Cardiac fibroblast (primary cell): ENCODE results near the gene TIAM1.

Experiments used
- DNase-seq, 2 donors: peaks; one replicate each; pipeline versions ENCODE4 v3.0.0 to v3.0.0-alpha.2; 2010; ENCODE audit warnings: low read depth in 2 of 2
- H3K4me3 ChIP-seq, 2 donors: replicated peaks in 1 of 2; 1 replicate in 1 of 2; 2 replicates in 1 of 2; pipeline ENCODE4 v1.5.1; 2011; ENCODE audit warnings: low read depth in 2 of 2, low read length in 2 of 2, mild to moderate bottlenecking in 2 of 2, moderate library complexity in 1 of 2
- TF ChIP-seq, protein P1 (sequence below): IDR thresholded peaks from one replicate; pipeline ENCODE4 v1.5.1; 2011; ENCODE audit warnings: low read depth, mild to moderate bottlenecking, low read length, inconsistent platforms

TIAM1 gene

DNA sequence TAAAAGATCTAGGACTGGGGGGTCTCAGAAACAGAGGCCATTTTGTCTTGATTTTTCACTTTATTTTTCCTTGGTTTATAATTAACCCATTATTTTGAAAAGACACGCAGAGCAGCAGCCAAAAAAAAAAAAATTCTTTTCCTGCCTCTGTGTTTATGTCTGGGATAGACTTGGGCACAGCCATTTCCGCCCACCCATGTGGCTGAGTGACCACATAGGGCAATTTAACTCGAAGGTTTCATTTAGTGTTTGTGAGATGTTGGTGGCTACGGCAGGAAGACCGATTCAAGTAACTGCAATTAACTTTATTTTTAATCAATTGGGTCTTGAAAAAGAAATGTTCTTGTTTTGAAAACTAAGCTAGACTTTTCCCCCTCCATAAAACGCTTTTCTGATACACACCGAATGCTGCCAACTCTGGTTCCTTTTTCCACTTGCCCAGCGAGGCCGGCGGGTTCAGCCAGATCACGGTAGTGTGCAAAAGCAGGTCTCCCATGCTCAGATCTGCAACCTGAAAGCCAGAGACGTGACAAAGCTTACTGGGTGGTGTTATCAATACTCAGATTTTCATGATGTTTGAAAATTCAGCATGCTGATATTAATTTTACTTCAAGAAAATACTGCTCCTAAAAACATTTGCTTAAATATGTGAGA is 208.4 kb downstream of the TIAM1 start:
- no peak overlapping the region for H3K4me3 ChIP-seq
- TF ChIP-seq, protein P1, sequence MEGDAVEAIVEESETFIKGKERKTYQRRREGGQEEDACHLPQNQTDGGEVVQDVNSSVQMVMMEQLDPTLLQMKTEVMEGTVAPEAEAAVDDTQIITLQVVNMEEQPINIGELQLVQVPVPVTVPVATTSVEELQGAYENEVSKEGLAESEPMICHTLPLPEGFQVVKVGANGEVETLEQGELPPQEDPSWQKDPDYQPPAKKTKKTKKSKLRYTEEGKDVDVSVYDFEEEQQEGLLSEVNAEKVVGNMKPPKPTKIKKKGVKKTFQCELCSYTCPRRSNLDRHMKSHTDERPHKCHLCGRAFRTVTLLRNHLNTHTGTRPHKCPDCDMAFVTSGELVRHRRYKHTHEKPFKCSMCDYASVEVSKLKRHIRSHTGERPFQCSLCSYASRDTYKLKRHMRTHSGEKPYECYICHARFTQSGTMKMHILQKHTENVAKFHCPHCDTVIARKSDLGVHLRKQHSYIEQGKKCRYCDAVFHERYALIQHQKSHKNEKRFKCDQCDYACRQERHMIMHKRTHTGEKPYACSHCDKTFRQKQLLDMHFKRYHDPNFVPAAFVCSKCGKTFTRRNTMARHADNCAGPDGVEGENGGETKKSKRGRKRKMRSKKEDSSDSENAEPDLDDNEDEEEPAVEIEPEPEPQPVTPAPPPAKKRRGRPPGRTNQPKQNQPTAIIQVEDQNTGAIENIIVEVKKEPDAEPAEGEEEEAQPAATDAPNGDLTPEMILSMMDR: no peak
- no peak for DNase-seq

DNA sequence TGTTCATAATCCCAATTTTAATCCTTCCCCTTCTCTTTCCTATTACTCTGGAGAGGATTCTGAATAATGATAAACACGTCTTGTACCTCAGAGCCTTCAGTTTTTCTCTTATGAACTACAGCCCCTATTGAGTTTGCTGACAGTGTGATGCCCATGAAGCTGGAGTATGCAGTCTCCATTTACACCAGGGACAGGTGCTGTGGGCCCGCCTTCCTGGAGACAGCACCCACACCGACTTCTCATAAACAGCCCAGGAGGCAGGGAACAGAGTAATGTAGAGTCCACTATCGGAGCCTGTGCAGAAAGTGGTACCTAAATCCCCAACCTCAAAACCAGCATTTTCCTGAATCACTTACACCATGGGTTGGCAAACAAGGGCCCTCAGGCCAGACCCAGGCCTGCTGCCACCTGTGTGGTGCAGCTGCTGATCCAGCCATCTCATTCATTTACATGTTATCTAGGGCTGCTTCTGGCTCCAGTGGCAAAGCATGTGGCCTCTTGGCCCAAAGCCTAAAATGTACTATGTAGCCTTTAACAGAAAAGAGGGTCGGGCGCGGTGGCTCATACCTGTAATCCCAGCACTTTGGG is 210.7 kb downstream of the TIAM1 start:
- no peak for DNase-seq
- TF ChIP-seq, protein P1: no peak
- H3K4me3 ChIP-seq: no peak overlapping the region

DNA sequence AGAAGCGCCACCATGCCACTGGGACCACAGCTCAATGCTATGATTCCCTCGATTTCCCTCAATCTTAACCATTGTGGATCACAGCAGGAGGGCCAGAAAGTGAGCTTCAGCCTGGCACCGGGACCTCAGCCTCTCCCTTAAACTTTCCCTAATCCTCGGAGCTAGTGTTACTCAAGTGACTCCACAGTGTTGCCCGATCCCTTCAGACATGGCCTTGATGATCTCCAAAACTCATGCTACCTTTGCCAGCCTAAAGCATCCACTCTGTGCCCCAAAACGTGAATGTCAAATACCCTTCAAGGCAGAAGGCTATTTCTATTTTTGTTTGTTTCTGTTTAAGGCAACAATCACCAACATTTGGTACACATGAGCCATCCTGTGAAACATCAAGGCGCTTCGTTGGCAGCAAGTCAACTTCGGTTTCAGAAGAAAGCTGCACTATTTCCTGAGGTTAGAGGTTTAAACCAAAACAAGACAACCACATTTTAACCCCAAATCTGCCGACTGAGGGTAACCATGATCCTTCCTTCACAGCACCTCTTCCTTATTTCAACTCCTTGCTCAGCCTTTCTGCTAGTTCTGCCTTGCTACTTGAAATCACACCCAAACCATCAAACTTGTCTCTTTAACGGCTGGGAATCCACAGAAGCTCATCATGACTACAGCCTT is 211.4 kb downstream of the TIAM1 start:
- TF ChIP-seq, protein P1: no peak
- no peak overlapping the region for H3K4me3 ChIP-seq
- DNase-seq: peak; percentile 17 to 37

DNA sequence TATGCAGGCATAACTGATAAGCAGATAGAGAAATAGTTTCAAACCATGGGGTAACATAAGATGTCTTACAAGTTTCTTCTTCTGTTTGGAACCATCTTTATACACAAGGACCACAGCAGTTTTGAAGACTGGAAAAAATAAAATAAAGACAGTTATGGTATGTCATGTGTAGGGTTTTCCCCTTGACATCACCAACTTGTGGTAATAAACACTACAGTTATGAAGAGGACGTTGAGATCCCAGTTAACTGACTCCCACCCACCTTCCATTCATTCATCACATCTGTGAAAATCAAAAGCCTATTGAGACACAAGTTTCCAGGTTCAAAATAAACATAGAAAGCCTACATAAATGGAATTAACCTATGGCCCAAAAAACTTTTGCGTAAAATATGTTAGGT is 213.2 kb downstream of the TIAM1 start:
- TF ChIP-seq, protein P1: no peak
- no peak for DNase-seq
- no peak overlapping the region for H3K4me3 ChIP-seq

DNA sequence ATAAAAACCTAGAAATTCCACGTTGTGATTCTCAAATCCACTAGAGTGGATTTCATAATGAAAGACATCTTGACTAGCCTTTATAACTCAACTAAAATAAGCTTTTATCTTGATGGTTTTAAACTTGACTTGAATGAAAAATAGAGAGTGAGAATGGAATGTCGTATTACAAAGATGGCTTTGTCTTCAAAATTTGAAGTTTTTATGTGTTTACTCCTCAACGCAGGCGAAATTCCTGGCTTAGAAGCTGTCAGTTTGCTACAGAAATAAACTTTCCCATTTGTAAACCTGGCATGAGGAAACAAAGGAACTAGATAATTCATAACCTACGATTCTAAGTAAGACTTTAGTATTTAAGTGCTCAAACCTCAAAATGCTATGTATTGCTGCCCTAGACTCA is 215.8 kb downstream of the TIAM1 start:
- no peak overlapping the region for H3K4me3 ChIP-seq
- DNase-seq: no peak
- TF ChIP-seq, protein P1: no peak

DNA sequence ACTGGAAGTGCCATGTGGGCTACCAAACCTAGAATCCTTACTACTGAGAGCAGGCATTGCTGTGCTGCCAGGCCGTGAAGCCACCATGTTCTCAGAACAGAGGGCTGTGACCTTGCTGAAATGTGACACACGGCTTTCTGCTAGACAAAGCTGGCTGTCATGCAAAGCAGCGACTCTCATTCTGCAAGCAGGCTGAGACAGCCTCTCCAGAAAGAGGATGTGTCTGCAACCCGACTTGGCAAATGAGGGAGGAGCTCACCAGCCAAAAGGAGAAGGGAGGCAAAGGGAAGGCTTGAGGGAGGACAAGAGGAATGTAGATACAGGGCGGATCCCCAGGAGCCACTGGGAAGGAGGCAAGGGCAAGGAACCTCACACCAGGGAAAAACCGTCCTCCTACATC is 220.1 kb downstream of the TIAM1 start:
- TF ChIP-seq, protein P1: no peak
- H3K4me3 ChIP-seq: no peak overlapping the region
- DNase-seq: no peak
